ENCODE data around the gene TRMT10A.

- TF ChIP-seq TAF1 (IDR thresholded peaks at IDR 0.05; ENCODE audit: borderline replicate concordance, low read depth, low read length) (no peak), MYC (IDR thresholded peaks at IDR 0.05; ENCODE audit: insufficient read depth, insufficient read length, insufficient replicate concordance, low read length, severe bottlenecking) (no peak), NR2C1 (IDR thresholded peaks at IDR 0.05) (no peak), CTCF (IDR thresholded peaks at IDR 0.05 in 2 of 3, conservative IDR thresholded peaks at IDR 0.05 in 1 of 3; ENCODE audit: control insufficient read depth in 2 of 3, extremely low read depth in 1 of 3, insufficient read depth in 1 of 3, low read depth in 3 of 3, low read length in 3 of 3) (no peak), POLR2AphosphoS5 (IDR thresholded peaks at IDR 0.05; ENCODE audit: low read length) (no peak), FOXK2 (IDR thresholded peaks at IDR 0.05) (no peak), ATF7 (IDR thresholded peaks at IDR 0.05; ENCODE audit: low read depth) (no peak), BCL3 (IDR thresholded peaks at IDR 0.05; ENCODE audit: borderline replicate concordance, insufficient read depth, low read depth, low read length, poor library complexity, severe bottlenecking) (no peak), POLR2A (IDR thresholded peaks at IDR 0.05; ENCODE audit: low read depth, low read length) (no peak), RFX5 (IDR thresholded peaks at IDR 0.05; ENCODE audit: low read depth, low read length) (no peak), MXI1 (IDR thresholded peaks at IDR 0.05; ENCODE audit: low read depth, low read length) (no peak), POLR2AphosphoS2 (IDR thresholded peaks at IDR 0.05; ENCODE audit: low read depth, low read length) (no peak)
These were observed 31.0 kb upstream of the TRMT10A start for GRCh38 chr4:99594818-99595217.
